SK-N-SH (cell line): ENCODE data around the gene ATL2.

Source experiments
- EZH2phosphoT487 ChIP-seq: fragments of 200-600 bp; sonication (generic); IDR thresholded peaks from 2 replicates; pipeline ENCODE4 v1.6.1; 2017; ENCODE audit warnings: low read depth, mixed run types, mild to moderate bottlenecking, antibody characterized with exemption, moderate library complexity, borderline replicate concordance
- RAD21 ChIP-seq: IDR thresholded peaks from 2 replicates; pipeline ENCODE4 v1.6.1; 2012; ENCODE audit warnings: mild to moderate bottlenecking, low read length
- SIN3A ChIP-seq: IDR thresholded peaks from 2 replicates; pipeline ENCODE4 v1.6.1; 2012; ENCODE audit warnings: low read depth, mild to moderate bottlenecking, low read length, moderate library complexity, borderline replicate concordance
- TAF1 ChIP-seq: IDR thresholded peaks from 2 replicates; pipeline ENCODE4 v1.6.1; 2012; ENCODE audit warnings: low read depth, mild to moderate bottlenecking, low read length, moderate library complexity, borderline replicate concordance
- TF ChIP-seq, protein P1 (sequence below): fragments of 200-600 bp; sonication (generic); IDR thresholded peaks from 2 replicates; pipeline ENCODE4 v1.6.1; 2017; ENCODE audit warnings: antibody characterized with exemption, mild to moderate bottlenecking, moderate library complexity

DNA sequence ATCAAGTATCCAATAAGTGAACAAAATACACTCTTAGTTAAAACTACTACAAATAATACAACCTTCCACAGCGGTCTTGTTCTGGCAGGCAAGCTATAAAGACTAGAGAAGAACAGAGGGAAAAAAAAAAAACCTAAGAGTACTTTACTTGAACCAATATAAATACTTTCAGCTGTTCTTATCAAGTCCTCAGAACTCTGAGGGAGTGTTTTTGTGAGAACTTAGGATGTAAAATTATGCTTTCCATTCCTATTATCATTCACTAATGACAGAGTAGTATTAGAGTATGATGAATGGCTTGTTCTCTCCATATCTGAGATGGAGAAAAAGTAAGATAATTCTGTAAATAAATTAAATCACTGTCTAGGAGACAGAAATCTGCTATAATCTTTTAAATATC lies 68.3 kb downstream of the ATL2 start:
- TF ChIP-seq, protein P1, sequence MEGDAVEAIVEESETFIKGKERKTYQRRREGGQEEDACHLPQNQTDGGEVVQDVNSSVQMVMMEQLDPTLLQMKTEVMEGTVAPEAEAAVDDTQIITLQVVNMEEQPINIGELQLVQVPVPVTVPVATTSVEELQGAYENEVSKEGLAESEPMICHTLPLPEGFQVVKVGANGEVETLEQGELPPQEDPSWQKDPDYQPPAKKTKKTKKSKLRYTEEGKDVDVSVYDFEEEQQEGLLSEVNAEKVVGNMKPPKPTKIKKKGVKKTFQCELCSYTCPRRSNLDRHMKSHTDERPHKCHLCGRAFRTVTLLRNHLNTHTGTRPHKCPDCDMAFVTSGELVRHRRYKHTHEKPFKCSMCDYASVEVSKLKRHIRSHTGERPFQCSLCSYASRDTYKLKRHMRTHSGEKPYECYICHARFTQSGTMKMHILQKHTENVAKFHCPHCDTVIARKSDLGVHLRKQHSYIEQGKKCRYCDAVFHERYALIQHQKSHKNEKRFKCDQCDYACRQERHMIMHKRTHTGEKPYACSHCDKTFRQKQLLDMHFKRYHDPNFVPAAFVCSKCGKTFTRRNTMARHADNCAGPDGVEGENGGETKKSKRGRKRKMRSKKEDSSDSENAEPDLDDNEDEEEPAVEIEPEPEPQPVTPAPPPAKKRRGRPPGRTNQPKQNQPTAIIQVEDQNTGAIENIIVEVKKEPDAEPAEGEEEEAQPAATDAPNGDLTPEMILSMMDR = no peak
- TF ChIP-seq RAD21 (no peak), EZH2phosphoT487 (no peak), SIN3A (no peak), TAF1 (no peak)
